Measurements from ENCODE around the gene ALOX5AP. TPM values are rescaled to one million over a fixed set of nuclear protein-coding genes. Genes with fewer than 3 reads are reported as not detected.

The ALOX5AP gene
- total RNA-seq, 1 donor from 2014 or later: not detected

GRCh38 chr13:30759748-30760147 lies 24.4 kb downstream of the ALOX5AP start:
- H3K36me3 Mint-ChIP-seq (ENCODE audit: insufficient read depth): no peaks in the 10 kb centered on the region
- H3K27ac Mint-ChIP-seq: no peak overlapping the region

DNA sequence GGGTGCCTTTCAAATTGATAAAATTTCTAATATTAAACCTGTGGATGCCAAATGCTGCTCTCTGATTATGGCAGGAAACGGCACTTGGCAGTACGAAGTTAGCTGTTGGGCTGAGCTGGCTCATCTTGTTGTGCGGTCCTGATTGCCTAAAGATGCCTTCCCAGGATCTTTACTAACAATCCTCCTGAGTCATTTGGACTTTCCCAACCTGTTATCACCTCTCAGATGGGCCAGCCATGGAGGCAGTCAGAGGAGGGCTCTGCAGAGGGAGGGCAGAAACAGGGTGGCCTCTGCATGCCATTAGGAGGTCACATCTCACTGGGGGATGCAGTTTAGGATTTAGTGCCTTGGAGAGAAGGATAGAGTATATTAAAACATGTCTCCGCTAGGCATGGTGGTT lies 27.3 kb downstream of the ALOX5AP start:
- H3K27me3 Mint-ChIP-seq: peaks cover 39% of the 10 kb centered on the region
- H3K27ac Mint-ChIP-seq: no peak overlapping the region
- H3K4me3 Mint-ChIP-seq (ENCODE audit: low read depth): no peak overlapping the region
- H3K9me3 Mint-ChIP-seq (ENCODE audit: low read depth): no peaks in the 10 kb centered on the region
- no peaks in the 10 kb centered on the region for H3K36me3 Mint-ChIP-seq (ENCODE audit: insufficient read depth)
- peaks cover 8% of the 10 kb centered on the region for H3K4me1 Mint-ChIP-seq (ENCODE audit: low read depth)
- no peak for DNase-seq (ENCODE audit: low spot score, unreplicated experiment)
- TF ChIP-seq, protein P1, sequence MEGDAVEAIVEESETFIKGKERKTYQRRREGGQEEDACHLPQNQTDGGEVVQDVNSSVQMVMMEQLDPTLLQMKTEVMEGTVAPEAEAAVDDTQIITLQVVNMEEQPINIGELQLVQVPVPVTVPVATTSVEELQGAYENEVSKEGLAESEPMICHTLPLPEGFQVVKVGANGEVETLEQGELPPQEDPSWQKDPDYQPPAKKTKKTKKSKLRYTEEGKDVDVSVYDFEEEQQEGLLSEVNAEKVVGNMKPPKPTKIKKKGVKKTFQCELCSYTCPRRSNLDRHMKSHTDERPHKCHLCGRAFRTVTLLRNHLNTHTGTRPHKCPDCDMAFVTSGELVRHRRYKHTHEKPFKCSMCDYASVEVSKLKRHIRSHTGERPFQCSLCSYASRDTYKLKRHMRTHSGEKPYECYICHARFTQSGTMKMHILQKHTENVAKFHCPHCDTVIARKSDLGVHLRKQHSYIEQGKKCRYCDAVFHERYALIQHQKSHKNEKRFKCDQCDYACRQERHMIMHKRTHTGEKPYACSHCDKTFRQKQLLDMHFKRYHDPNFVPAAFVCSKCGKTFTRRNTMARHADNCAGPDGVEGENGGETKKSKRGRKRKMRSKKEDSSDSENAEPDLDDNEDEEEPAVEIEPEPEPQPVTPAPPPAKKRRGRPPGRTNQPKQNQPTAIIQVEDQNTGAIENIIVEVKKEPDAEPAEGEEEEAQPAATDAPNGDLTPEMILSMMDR (IDR thresholded peaks at IDR 0.05; ENCODE audit: unreplicated experiment): no peak

More at GRCh38 chr13:30759748-30760147, 24.4 kb downstream of the ALOX5AP start:
- DNase-seq (ENCODE audit: low spot score, unreplicated experiment): no peak
- Mint-ChIP-seq H3K4me3 (ENCODE audit: low read depth) (no peak overlapping the region), H3K4me1 (ENCODE audit: low read depth) (peaks cover 7% of the 10 kb centered on the region), H3K27me3 (peaks cover 55% of the 10 kb centered on the region), H3K9me3 (ENCODE audit: low read depth) (no peaks in the 10 kb centered on the region)
- TF ChIP-seq, protein P1 (IDR thresholded peaks at IDR 0.05; ENCODE audit: unreplicated experiment): no peak

DNA sequence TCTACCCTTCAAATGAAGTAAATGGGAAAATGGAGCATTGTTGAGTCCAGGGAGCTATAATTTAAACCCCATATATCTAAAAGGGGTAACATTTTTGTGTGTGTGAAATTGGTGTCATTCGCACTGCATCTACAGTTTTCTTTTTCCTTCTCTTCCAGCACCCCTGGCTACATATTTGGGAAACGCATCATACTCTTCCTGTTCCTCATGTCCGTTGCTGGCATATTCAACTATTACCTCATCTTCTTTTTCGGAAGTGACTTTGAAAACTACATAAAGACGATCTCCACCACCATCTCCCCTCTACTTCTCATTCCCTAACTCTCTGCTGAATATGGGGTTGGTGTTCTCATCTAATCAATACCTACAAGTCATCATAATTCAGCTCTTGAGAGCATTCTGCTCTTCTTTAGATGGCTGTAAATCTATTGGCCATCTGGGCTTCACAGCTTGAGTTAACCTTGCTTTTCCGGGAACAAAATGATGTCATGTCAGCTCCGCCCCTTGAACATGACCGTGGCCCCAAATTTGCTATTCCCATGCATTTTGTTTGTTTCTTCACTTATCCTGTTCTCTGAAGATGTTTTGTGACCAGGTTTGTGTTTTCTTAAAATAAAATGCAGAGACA lies 28.6 kb downstream of the ALOX5AP start:
- Mint-ChIP-seq H3K27me3 (peaks cover 28% of the 10 kb centered on the region), H3K36me3 (ENCODE audit: insufficient read depth) (no peaks in the 10 kb centered on the region), H3K4me3 (ENCODE audit: low read depth) (no peak overlapping the region), H3K27ac (no peak overlapping the region), H3K9me3 (ENCODE audit: low read depth) (no peaks in the 10 kb centered on the region), H3K4me1 (ENCODE audit: low read depth) (peaks cover 10% of the 10 kb centered on the region)
- TF ChIP-seq, protein P1 (IDR thresholded peaks at IDR 0.05; ENCODE audit: unreplicated experiment): no peak
- DNase-seq (ENCODE audit: low spot score, unreplicated experiment): no peak

DNA sequence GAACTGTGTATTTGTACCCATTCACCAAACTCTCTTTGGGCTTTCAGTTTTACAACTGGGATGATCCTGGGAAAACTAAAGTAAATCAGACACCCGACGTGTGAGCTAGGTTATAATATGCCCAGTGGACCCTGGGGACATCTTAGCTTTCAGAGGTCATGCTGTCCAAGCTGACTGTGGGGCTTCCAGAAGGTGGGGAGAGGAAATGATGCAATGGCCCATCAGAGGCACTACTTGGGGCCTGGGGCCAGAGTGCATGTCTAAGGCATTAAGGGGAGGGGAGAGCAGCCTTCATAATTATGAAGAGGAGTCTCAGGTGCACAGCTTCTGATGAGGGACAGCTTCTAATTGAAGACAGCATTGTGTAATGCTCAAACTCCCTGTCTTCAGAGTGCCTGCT lies 30.9 kb downstream of the ALOX5AP start:
- no peak for DNase-seq (ENCODE audit: low spot score, unreplicated experiment)
- Mint-ChIP-seq H3K4me3 (ENCODE audit: low read depth) (no peak overlapping the region), H3K9me3 (ENCODE audit: low read depth) (no peaks in the 10 kb centered on the region), H3K4me1 (ENCODE audit: low read depth) (peaks cover 10% of the 10 kb centered on the region), H3K27me3 (peaks cover 17% of the 10 kb centered on the region), H3K27ac (peak overlapping the region; percentile 34), H3K36me3 (ENCODE audit: insufficient read depth) (no peaks in the 10 kb centered on the region)
- TF ChIP-seq, protein P1 (IDR thresholded peaks at IDR 0.05; ENCODE audit: unreplicated experiment): no peak

GRCh38 chr13:30770929-30771328 lies 35.6 kb downstream of the ALOX5AP start:
- DNase-seq (ENCODE audit: low spot score, unreplicated experiment): no peak
- Mint-ChIP-seq H3K4me1 (ENCODE audit: low read depth) (peaks cover 10% of the 10 kb centered on the region), H3K36me3 (ENCODE audit: insufficient read depth) (no peaks in the 10 kb centered on the region), H3K27ac (no peak overlapping the region), H3K4me3 (ENCODE audit: low read depth) (no peak overlapping the region), H3K27me3 (no peaks in the 10 kb centered on the region), H3K9me3 (ENCODE audit: low read depth) (no peaks in the 10 kb centered on the region)
- TF ChIP-seq, protein P1 (IDR thresholded peaks at IDR 0.05; ENCODE audit: unreplicated experiment): no peak
